H1 (cell line): ENCODE measurements around the gene SELENOO. TPM values are rescaled to one million over a fixed set of nuclear protein-coding genes. Genes with fewer than 3 reads are reported as not detected.

Experiments
- CTCF ChIA-PET: fragments of 300-600 bp; sonication (Branson Sonifier 250); formaldehyde crosslinking; loops from one replicate; lab custom pipeline; 2021; ENCODE audit not compliant: partially characterized antibody; lab: Charles Lee
- POLR2A ChIA-PET: fragments of 300-600 bp; sonication (Branson Sonifier 250); formaldehyde crosslinking; loops from one replicate; lab custom pipeline; 2021; ENCODE audit warnings: inconsistent platforms; ENCODE audit not compliant: partially characterized antibody; lab: Charles Lee
- DNase-seq, 2 experiments: peaks; one replicate each; pipeline versions ENCODE4 v3.0.0 to v3.0.0-alpha.2; 2010 to 2022; ENCODE audit warnings: low spot score in 2 of 2, low read depth in 1 of 2, mixed read lengths in 1 of 2
- FAIRE-seq: peaks from 2 replicates; lab custom pipeline; 2011; peaks lifted over from hg19 to GRCh38; lab: Jason Lieb, UNC
- H2AFZ ChIP-seq: 2 replicates; pipeline ENCODE4 v1.8.1; 2012; ENCODE audit warnings: low read length, inconsistent platforms
- H2AK5ac ChIP-seq: 2 replicates; pipeline ENCODE4 v1.6.1; 2013; ENCODE audit warnings: low read depth, low read length
- H2BK120ac ChIP-seq: replicated peaks from 2 replicates; pipeline ENCODE3; 2013; ENCODE audit warnings: low read depth, low read length, inconsistent platforms
- H2BK12ac ChIP-seq: 2 replicates; pipeline ENCODE4 v1.6.1; 2013; ENCODE audit warnings: low read depth, low read length
- H2BK15ac ChIP-seq: 2 replicates; pipeline ENCODE4 v1.6.1; 2013; ENCODE audit warnings: low read length
- H2BK20ac ChIP-seq: 2 replicates; pipeline ENCODE4 v1.6.1; 2013; ENCODE audit warnings: low read length
- H2BK5ac ChIP-seq: 2 replicates; pipeline ENCODE4 v1.6.1; 2013; ENCODE audit warnings: low read depth, low read length
- H3K14ac ChIP-seq: 2 replicates; pipeline ENCODE4 v1.6.1; 2013; ENCODE audit warnings: inconsistent platforms; ENCODE audit not compliant: insufficient read length
- H3K18ac ChIP-seq: 2 replicates; pipeline ENCODE4 v1.6.1; 2013; ENCODE audit warnings: low read length; ENCODE audit errors: extremely low read depth
- H3K23ac ChIP-seq: 2 replicates; pipeline ENCODE4 v1.6.1; 2013; ENCODE audit warnings: inconsistent platforms; ENCODE audit not compliant: insufficient read length
- H3K23me2 ChIP-seq: 2 replicates; pipeline ENCODE4 v1.6.1; 2013; ENCODE audit warnings: low read depth, low read length
- H3K27ac ChIP-seq: 2 replicates; pipeline ENCODE4 v1.6.1; 2011; ENCODE audit warnings: low read depth, low read length, inconsistent platforms
- H3K27me3 ChIP-seq, 4 experiments: replicated peaks in 1 of 4; 1 replicate in 1 of 4; 2 replicates in 3 of 4; pipeline versions ENCODE4 v1.6.1 to v1.8.1; 2011 to 2013; ENCODE audit warnings: low read length in 3 of 4, mild to moderate bottlenecking in 3 of 4, inconsistent platforms in 2 of 4, mixed read lengths in 2 of 4, moderate library complexity in 1 of 4; ENCODE audit not compliant: control insufficient read depth in 3 of 4, insufficient read depth in 3 of 4; ENCODE audit errors: extremely low read depth in 1 of 4
- H3K36me3 ChIP-seq, 4 experiments: 2 replicates each; pipeline versions ENCODE4 v1.6.1 to v1.8.1; 2011 to 2013; ENCODE audit warnings: mild to moderate bottlenecking in 4 of 4, low read length in 3 of 4, moderate library complexity in 2 of 4, control low read depth in 1 of 4, inconsistent platforms in 1 of 4; ENCODE audit not compliant: insufficient read depth in 4 of 4, control insufficient read depth in 2 of 4
- H3K4ac ChIP-seq: replicated peaks from 2 replicates; pipeline ENCODE3; 2013; ENCODE audit warnings: low read length, low read depth, mixed read lengths, inconsistent platforms; ENCODE audit not compliant: insufficient read length
- H3K4me1 ChIP-seq, 4 experiments: replicated peaks in 1 of 4; 1 replicate in 1 of 4; 2 replicates in 3 of 4; pipeline versions ENCODE4 v1.6.1 to v1.8.1; 2011 to 2013; ENCODE audit warnings: low read length in 3 of 4, inconsistent platforms in 2 of 4, mixed read lengths in 1 of 4; ENCODE audit not compliant: insufficient read depth in 4 of 4, control insufficient read depth in 3 of 4
- H3K4me2 ChIP-seq, 2 experiments: 2 replicates each; pipeline versions ENCODE4 v1.6.1 to v1.8.1; 2011 to 2013; ENCODE audit warnings: low read depth in 2 of 2, low read length in 2 of 2, control low read depth in 1 of 2, inconsistent platforms in 1 of 2, mild to moderate bottlenecking in 1 of 2; ENCODE audit not compliant: insufficient read depth in 1 of 2
- H3K4me3 ChIP-seq, 4 experiments: fragments of 200-600, 300-600 bp in 1 of 4; sonication (generic), shearing (Covaris generic), sonication (Bioruptor Twin) in 1 of 4; 2 replicates each; pipeline versions ENCODE4 v1.5.1 to v1.8.1; 2011 to 2016; ENCODE audit warnings: low read length in 4 of 4, low read depth in 3 of 4, control low read depth in 2 of 4, inconsistent platforms in 2 of 4, mild to moderate bottlenecking in 2 of 4, mixed read lengths in 1 of 4, moderate library complexity in 1 of 4; ENCODE audit not compliant: insufficient read depth in 2 of 4; ENCODE audit errors: extremely low read depth in 1 of 4
- H3K56ac ChIP-seq: replicated peaks from 2 replicates; pipeline ENCODE3; 2013; ENCODE audit warnings: low read depth, mild to moderate bottlenecking, mixed read lengths, low read length, inconsistent platforms; ENCODE audit not compliant: insufficient read length
- H3K79me1 ChIP-seq: 2 replicates; pipeline ENCODE4 v1.6.1; 2013; ENCODE audit warnings: low read depth, low read length, control low read depth
- H3K79me2 ChIP-seq, 2 experiments: 2 replicates each; pipeline versions ENCODE4 v1.6.1 to v1.8.1; 2012 to 2013; ENCODE audit warnings: low read length in 2 of 2, mild to moderate bottlenecking in 2 of 2, inconsistent platforms in 1 of 2; ENCODE audit not compliant: insufficient read depth in 2 of 2, control insufficient read depth in 1 of 2
- H3K9ac ChIP-seq, 4 experiments: replicated peaks in 1 of 4; 1 replicate in 1 of 4; 2 replicates in 3 of 4; pipeline versions ENCODE4 v1.6.1 to v1.8.1; 2011 to 2013; ENCODE audit warnings: low read depth in 3 of 4, low read length in 3 of 4, control low read depth in 2 of 4, mild to moderate bottlenecking in 2 of 4, moderate library complexity in 2 of 4, inconsistent platforms in 1 of 4; ENCODE audit errors: extremely low read depth in 1 of 4
- H3K9me3 ChIP-seq, 2 experiments: 2 replicates each; pipeline versions ENCODE4 v1.6.1 to v1.8.1; 2012 to 2013; ENCODE audit warnings: mild to moderate bottlenecking in 2 of 2, moderate library complexity in 2 of 2, control low read depth in 1 of 2, inconsistent platforms in 1 of 2, low read depth in 1 of 2, low read length in 1 of 2, mixed read lengths in 1 of 2; ENCODE audit not compliant: insufficient read depth in 2 of 2
- H4K20me1 ChIP-seq, 2 experiments: replicated peaks in 1 of 2; 2 replicates each; pipeline versions ENCODE3 to v1.8.1; 2011 to 2013; ENCODE audit warnings: inconsistent platforms in 2 of 2, low read length in 2 of 2, mild to moderate bottlenecking in 1 of 2; ENCODE audit not compliant: insufficient read depth in 2 of 2, control insufficient read depth in 1 of 2
- H4K5ac ChIP-seq: 2 replicates; pipeline ENCODE4 v1.6.1; 2013; ENCODE audit warnings: low read length, low read depth, mixed read lengths, inconsistent platforms; ENCODE audit not compliant: insufficient read length
- H4K8ac ChIP-seq: 2 replicates; pipeline ENCODE4 v1.8.0; 2013; ENCODE audit warnings: mild to moderate bottlenecking, moderate library complexity, low read length, inconsistent platforms; ENCODE audit not compliant: insufficient read depth; ENCODE audit errors: extremely low read depth
- H4K91ac ChIP-seq: replicated peaks from 2 replicates; pipeline ENCODE3; 2013; ENCODE audit warnings: low read length, mixed read lengths, inconsistent platforms; ENCODE audit not compliant: insufficient read length
- BACH1 ChIP-seq: IDR thresholded peaks from 2 replicates; pipeline ENCODE4 v1.6.1; 2012; ENCODE audit warnings: low read length, improper control_type of control experiment
- CBX5 ChIP-seq: fragments of 300-800, 300-1000 bp; sonication (generic); IDR thresholded peaks from 2 replicates; pipeline ENCODE4 v1.7.1; 2016; ENCODE audit warnings: antibody characterized with exemption, low read length, low read depth
- CTCF ChIP-seq, 3 experiments: IDR thresholded peaks; 1 replicate in 2 of 3; 2 replicates in 1 of 3; pipeline versions ENCODE4 v1.5.1 to v1.6.1; 2011; ENCODE audit warnings: low read length in 3 of 3, mild to moderate bottlenecking in 3 of 3, inconsistent platforms in 2 of 3, low read depth in 1 of 3, moderate library complexity in 1 of 3; ENCODE audit not compliant: insufficient read depth in 1 of 3; ENCODE audit errors: control extremely low read depth in 1 of 3
- EZH2 ChIP-seq: fragments of 200-600 bp; sonication (generic); IDR thresholded peaks from 2 replicates; pipeline ENCODE4 v1.7.1; 2012; ENCODE audit warnings: low read depth, mild to moderate bottlenecking, moderate library complexity, low read length, inconsistent platforms; ENCODE audit not compliant: severe bottlenecking
- SP4 ChIP-seq: IDR thresholded peaks from 2 replicates; pipeline ENCODE4 v1.6.1; 2012; ENCODE audit warnings: low read length, inconsistent platforms
- WGBS, 2 experiments: shearing (Covaris generic) in 1 of 2; methylation state at CpG; one replicate each; pipeline versions ENCODE4 v1.1.6 to v1.1.7; 2013 to 2015; ENCODE audit warnings: low lambda C conversion rate in 2 of 2, mixed read lengths in 2 of 2, inconsistent platforms in 1 of 2, low coverage in 1 of 2, missing lambda C conversion rate in 1 of 2; ENCODE audit not compliant: insufficient replicate concordance in 2 of 2, insufficient coverage in 1 of 2, insufficient read length in 1 of 2; ENCODE audit errors: extremely low coverage in 1 of 2, missing lambda C conversion rate in 1 of 2; 5-methylcytosine and 5-hydroxymethylcytosine counted together
- polyA plus RNA-seq, 7 experiments: library from polyadenylated mRNA; depleted of rRNA in 3 of 7; stranded (reverse) in 5 of 7; unstranded in 2 of 7; fragments of >200 nt in 5 of 7; fragments of 200-250 nt in 2 of 7; gene quantifications; 1 replicate in 5 of 7; 2 replicates in 1 of 7; 4 replicates in 1 of 7; pipeline versions ENCODE4 v1.2.1 to v1.2.3, GENCODE V29; 2011 to 2013; ENCODE audit warnings: missing spikeins in 2 of 7, mixed read lengths in 2 of 7
- total RNA-seq: library from RNA; stranded (reverse); fragmentation: NEBNext Ultra II Directional; extraction: Animal tissue kit (Norgen Biotek cat#: 25700); gene quantifications from 2 replicates; pipeline ENCODE4 v1.2.1, GENCODE V29; 2021

Gene SELENOO
- total and polyA plus RNA-seq, 2 of the 8 experiments (the other 6 are each of a cell fraction or from before 2014, with no cell fraction given): 18.6 to 25.1 TPM

DNA sequence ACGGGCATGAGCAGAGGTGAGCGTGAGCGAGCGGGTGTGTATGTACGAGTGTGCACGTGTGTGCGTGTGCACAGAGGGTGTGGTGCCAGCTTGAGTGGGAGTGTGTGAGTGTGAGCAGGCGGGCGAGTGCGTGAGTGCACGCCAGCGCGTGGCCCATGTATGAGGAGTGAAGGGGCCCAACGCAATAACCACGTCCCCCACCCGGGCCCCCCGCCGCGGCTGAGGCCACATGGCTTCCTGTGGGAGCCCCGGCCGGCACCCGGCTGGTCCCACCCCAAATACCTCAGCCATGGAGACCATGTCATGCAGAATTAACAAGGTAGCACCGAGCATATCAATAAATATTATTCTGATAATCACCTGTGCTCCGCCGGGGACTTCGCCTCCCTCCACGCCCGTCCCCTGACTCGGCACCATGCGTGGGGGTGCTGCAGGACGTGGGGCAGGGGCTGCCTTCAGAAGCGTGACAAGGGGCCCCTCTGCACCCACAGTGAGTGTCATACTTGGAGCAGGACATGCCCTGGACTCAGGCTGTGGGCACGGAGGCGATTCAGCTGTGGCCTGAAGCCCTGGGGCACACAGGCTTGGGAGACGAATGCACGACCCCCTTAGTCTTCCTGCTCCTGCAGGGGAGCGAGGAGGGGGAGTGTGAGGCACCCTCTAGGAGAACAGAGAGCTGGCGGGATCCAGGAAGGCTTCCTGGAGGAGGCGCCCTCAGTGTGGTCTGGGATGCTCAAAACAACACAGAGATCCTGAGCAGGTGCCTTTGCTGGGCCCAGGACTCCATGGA, 20.7 kb upstream of the SELENOO start:
- H4K8ac ChIP-seq: no peak overlapping the region
- H2AK5ac ChIP-seq: no peak overlapping the region
- TF ChIP-seq SP4 (no peak), CTCF (IDR thresholded peaks at IDR 0.05; ENCODE audit: control extremely low read depth in 1 of 3, insufficient read depth in 1 of 3, low read depth in 1 of 3, low read length in 3 of 3) (no peak), EZH2 (no peak), CBX5 (no peak), BACH1 (no peak)
- peak overlapping the region; percentile 73 for H4K91ac ChIP-seq
- H2AFZ ChIP-seq: no peak overlapping the region
- peaks cover 1% of the 10 kb centered on the region; the same call in 1 of the 2 replicates for H3K23me2 ChIP-seq
- no peak overlapping the region for H2BK120ac ChIP-seq
- H3K79me2 ChIP-seq: no peaks in the 10 kb centered on the region
- no peak overlapping the region for H3K9ac ChIP-seq
- FAIRE-seq (no peak), DNase-seq (no peak)
- no peak overlapping the region for H3K14ac ChIP-seq
- H3K4me3 ChIP-seq: no peak overlapping the region
- no peak overlapping the region for H3K4ac ChIP-seq
- ChIA-PET POLR2A (interaction anchor here (1.0 kb wide), 1 partner anchor 29 kb away, joined by 3 read pairs; no protein-coding TSS in a partner anchor), CTCF (no interaction called here)
- no peak overlapping the region for H2BK5ac ChIP-seq
- no peak overlapping the region for H3K27ac ChIP-seq
- 92% methylated on average over 37 of the region's 39 CpGs; no CpG with 5 or more reads in 1 of the 2 experiments for WGBS, 2 experiments
- no peak overlapping the region for H4K5ac ChIP-seq
- peak overlapping the region; percentile 77; the same call in 1 of the 2 replicates for H2BK12ac ChIP-seq
- H3K4me1 ChIP-seq: peaks cover 0 to 16% (median 9%) of the 10 kb centered on the region in 4 experiments; a peak in 4 of 7 replicates
- H2BK20ac ChIP-seq: no peak overlapping the region
- H3K23ac ChIP-seq: no peak overlapping the region
- H3K9me3 ChIP-seq: no peaks in the 10 kb centered on the region
- no peak overlapping the region for H3K4me2 ChIP-seq
- H2BK15ac ChIP-seq: peak overlapping the region; percentile 88; the same call in 1 of the 2 replicates
- H3K56ac ChIP-seq: no peak overlapping the region
- no peaks in the 10 kb centered on the region for H3K36me3 ChIP-seq
- H3K79me1 ChIP-seq: no peaks in the 10 kb centered on the region; the same call in 1 of the 2 replicates
- H3K27me3 ChIP-seq: peaks cover 0 to 10% (median 4%) of the 10 kb centered on the region in 4 experiments; a peak in 3 of 7 replicates
- no peak overlapping the region for H3K18ac ChIP-seq
- H4K20me1 ChIP-seq: peaks cover 0 to 7% of the 10 kb centered on the region in 2 experiments
